Bronchial epithelial cell (primary cell): ENCODE data around the gene PRMT6. TPM values are rescaled to one million over a fixed set of nuclear protein-coding genes. Genes with fewer than 3 reads are reported as not detected.

Experiments
- DNase-seq: peaks from one replicate; pipeline ENCODE4 v3.0.0-alpha.2; 2010; ENCODE audit warnings: low read depth
- FAIRE-seq: peaks from 2 replicates; lab custom pipeline; 2011; peaks lifted over from hg19 to GRCh38; lab: Jason Lieb, UNC
- H3K27me3 ChIP-seq: 2 replicates; pipeline ENCODE4 v1.5.1; 2011; ENCODE audit warnings: low read length; ENCODE audit not compliant: control insufficient read depth, insufficient read depth
- H3K36me3 ChIP-seq: 2 replicates; pipeline ENCODE4 v1.5.1; 2011; ENCODE audit warnings: low read length; ENCODE audit not compliant: control insufficient read depth, insufficient read depth
- H3K4me3 ChIP-seq: 2 replicates; pipeline ENCODE4 v1.5.1; 2011; ENCODE audit warnings: mild to moderate bottlenecking, low read depth, low read length, control low read depth
- total RNA-seq: library from RNA; depleted of rRNA; stranded (reverse); fragments of >200 nt; gene quantifications from 2 replicates; pipeline ENCODE4 v1.2.1, GENCODE V29; 2014
- TF ChIP-seq, protein P1 (sequence below): IDR thresholded peaks from 2 replicates; pipeline ENCODE4 v1.5.1; 2011; ENCODE audit warnings: mild to moderate bottlenecking, moderate library complexity, low read length, control low read depth, inconsistent platforms; ENCODE audit not compliant: insufficient read depth, severe bottlenecking

The PRMT6 gene
- total RNA-seq, 1 donor from 2014 or later: 8.2 TPM

DNA sequence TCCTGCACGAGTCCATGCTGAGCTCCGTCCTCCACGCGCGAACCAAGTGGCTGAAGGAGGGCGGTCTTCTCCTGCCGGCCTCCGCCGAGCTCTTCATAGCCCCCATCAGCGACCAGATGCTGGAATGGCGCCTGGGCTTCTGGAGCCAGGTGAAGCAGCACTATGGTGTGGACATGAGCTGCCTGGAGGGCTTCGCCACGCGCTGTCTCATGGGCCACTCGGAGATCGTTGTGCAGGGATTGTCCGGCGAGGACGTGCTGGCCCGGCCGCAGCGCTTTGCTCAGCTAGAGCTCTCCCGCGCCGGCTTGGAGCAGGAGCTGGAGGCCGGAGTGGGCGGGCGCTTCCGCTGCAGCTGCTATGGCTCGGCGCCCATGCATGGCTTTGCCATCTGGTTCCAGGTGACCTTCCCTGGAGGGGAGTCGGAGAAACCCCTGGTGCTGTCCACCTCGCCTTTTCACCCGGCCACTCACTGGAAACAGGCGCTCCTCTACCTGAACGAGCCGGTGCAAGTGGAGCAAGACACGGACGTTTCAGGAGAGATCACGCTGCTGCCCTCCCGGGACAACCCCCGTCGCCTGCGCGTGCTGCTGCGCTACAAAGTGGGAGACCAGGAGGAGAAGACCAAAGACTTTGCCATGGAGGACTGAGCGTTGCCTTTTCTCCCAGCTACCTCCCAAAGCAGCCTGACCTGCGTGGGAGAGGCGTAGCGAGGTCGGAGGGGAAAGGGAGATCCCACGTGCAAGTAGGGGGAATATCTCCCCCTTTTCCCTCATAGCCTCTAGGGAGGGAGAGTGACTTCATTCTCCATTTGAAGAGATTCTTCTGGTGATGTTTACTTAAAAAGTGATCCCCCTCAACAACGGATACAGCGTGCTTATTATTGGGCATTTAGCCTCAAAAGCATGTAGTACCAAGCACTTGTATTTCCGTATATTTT lies 991 bp downstream of the PRMT6 start:
- H3K36me3 ChIP-seq: peaks cover 1% of the 10 kb centered on the region
- no peak for FAIRE-seq
- DNase-seq: peak; percentile 27
- H3K27me3 ChIP-seq: no peaks in the 10 kb centered on the region
- TF ChIP-seq, protein P1, sequence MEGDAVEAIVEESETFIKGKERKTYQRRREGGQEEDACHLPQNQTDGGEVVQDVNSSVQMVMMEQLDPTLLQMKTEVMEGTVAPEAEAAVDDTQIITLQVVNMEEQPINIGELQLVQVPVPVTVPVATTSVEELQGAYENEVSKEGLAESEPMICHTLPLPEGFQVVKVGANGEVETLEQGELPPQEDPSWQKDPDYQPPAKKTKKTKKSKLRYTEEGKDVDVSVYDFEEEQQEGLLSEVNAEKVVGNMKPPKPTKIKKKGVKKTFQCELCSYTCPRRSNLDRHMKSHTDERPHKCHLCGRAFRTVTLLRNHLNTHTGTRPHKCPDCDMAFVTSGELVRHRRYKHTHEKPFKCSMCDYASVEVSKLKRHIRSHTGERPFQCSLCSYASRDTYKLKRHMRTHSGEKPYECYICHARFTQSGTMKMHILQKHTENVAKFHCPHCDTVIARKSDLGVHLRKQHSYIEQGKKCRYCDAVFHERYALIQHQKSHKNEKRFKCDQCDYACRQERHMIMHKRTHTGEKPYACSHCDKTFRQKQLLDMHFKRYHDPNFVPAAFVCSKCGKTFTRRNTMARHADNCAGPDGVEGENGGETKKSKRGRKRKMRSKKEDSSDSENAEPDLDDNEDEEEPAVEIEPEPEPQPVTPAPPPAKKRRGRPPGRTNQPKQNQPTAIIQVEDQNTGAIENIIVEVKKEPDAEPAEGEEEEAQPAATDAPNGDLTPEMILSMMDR: no peak
- peak overlapping the region; percentile 87 for H3K4me3 ChIP-seq

DNA sequence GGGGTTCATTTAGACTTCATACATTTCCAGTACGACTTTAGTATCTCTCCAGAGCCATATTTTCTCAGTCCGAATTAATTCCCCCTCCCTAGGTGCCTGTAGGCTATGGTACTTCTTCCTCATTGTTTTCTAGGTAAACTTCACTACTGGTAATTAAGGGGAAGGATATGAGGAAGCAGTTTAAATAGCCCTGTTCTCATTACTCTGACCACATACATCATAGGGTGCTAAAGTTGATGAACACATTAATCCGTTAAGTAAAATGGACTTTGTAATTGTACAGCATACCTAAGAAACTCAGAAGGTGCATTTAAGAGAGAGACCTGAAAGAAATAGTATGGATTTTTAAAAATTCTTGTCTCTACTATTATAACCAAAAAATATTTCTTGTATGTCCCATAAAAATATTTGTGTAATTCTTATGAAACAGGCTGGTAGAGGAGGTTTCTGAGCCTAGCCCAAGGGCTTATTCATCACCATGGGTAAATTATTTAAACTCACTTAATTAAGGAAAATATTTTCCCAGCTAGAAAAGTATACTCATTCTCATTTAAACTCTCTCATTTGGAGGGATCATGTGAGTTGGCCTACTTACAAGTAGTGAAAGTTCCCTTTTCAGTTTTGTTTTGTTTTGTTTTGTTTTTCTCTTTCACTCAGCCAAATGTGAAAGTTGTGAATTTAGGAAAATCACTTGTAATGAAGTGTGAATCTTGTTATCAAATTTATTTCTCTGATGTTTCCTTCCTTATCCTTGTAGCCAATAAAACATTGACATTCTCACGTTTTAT lies 2.0 kb downstream of the PRMT6 start:
- TF ChIP-seq, protein P1: no peak
- Histone ChIP-seq H3K4me3 (peak overlapping the region; percentile 87), H3K27me3 (no peaks in the 10 kb centered on the region), H3K36me3 (peaks cover 1% of the 10 kb centered on the region)
- DNase-seq (no peak), FAIRE-seq (no peak)

DNA sequence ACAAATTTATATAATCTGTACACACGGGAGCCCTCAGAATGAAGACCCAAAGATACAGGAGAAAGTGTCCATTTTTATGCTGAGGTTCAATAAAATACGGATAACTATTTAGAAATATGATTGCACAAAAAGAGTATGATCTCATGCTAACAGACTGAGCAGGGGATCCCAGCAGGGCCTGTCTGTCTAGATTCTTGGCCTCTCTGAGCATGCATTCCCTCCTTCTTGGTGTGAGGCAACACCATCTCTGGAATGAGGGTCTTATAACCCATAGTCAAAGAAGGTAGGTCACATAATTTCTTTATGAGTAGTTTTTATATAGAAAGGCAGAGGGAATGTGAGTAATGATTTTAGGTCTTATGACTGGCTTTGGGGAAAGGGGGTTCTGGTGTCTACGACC lies 5.4 kb downstream of the PRMT6 start:
- TF ChIP-seq, protein P1: no peak
- Histone ChIP-seq H3K36me3 (peaks cover 1% of the 10 kb centered on the region), H3K4me3 (no peak overlapping the region), H3K27me3 (no peaks in the 10 kb centered on the region)
- FAIRE-seq (no peak), DNase-seq (no peak)

DNA sequence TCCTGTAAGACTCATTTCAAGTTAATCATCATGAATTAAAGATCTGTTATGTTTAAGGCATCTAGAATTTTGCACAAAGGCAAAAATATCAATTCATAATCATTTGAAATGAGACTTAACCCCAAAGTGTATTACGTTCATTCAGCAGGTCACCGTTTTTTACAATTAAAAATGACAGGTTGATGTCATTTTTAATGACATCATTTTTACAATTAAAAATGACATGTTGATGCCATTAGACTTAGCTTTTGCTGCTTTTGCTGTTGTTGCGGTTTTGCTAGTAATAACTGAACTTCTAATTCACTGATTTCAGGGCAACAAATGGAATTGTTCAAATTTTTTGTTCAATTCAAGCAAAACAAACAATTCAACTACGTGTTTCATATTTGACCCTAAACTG lies 17.0 kb downstream of the PRMT6 start:
- no peak overlapping the region for H3K4me3 ChIP-seq
- FAIRE-seq (no peak), DNase-seq (no peak)
- H3K36me3 ChIP-seq: no peaks in the 10 kb centered on the region
- H3K27me3 ChIP-seq: no peaks in the 10 kb centered on the region
- TF ChIP-seq, protein P1: no peak

DNA sequence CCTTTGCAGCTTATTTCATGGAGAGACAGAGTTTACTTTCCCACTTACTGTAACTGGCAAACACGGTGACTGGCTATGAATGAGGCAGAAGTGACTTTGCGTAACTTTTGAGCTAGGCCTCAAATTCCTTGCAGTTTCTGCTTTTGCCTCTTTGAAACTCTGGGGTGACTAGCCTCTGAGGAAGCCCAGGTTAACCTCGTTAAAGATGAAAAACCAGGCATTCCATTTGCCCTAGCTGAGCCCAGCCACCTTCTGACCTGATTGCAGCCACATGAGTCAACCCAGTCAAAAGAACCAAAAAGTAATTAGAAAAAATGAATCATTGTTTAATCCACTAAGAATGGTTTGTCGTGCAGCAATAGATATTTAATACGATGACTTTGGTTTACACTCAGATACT lies 20.4 kb downstream of the PRMT6 start:
- peak; percentile 84 for DNase-seq
- H3K27me3 ChIP-seq: no peaks in the 10 kb centered on the region
- no peak overlapping the region for H3K4me3 ChIP-seq
- FAIRE-seq: no peak
- H3K36me3 ChIP-seq: no peaks in the 10 kb centered on the region
- TF ChIP-seq, protein P1: no peak
